ENCODE data around the gene ERC1. TPM values are rescaled to one million over a fixed set of nuclear protein-coding genes. Genes with fewer than 3 reads are reported as not detected.

Gene ERC1
- total and polyA plus RNA-seq, 2 donors (not counting 3 experiments of a cell fraction or from before 2014, with no cell fraction given), result 11.7 to 66.1 TPM

GRCh38 chr12:1305063-1305434 lies 314.0 kb downstream of the ERC1 start:
- no peaks in the 10 kb centered on the region for H3K27me3 ChIP-seq (ENCODE audit: control insufficient read depth in 2 of 2, insufficient read depth in 2 of 2, low read length in 2 of 2)
- H3K4me2 ChIP-seq (ENCODE audit: insufficient read depth, low read length), result no peak overlapping the region
- H3K4me3 ChIP-seq (replicated peaks in 1 of 3; ENCODE audit: insufficient read depth in 1 of 3, low read depth in 1 of 3, low read length in 3 of 3), result no peak overlapping the region
- dilution Hi-C loops (cut with MboI; ENCODE audit: extremely low pct_ligation_motif_present, low sequenced_read_pairs) (no loop called here), intact Hi-C loops (cut with micrococcal nuclease) (no loop called here)
- no peaks in the 10 kb centered on the region for H3K4me1 ChIP-seq (ENCODE audit: control insufficient read depth, extremely low read depth, insufficient read depth, low read length)
- TF ChIP-seq GATA2 (IDR thresholded peaks at IDR 0.05; ENCODE audit: insufficient read depth, insufficient read length, low read depth, low read length) (no peak), MYC (IDR thresholded peaks at IDR 0.05; ENCODE audit: low read depth, low read length) (no peak)
- no peak overlapping the region for H3K9ac ChIP-seq (replicated peaks; ENCODE audit: extremely low read depth, insufficient read depth, low read length)
- no peak overlapping the region for H2AFZ ChIP-seq (ENCODE audit: low read depth, low read length)
- no TSS peak for BruUV-seq (replicated peaks)
- H3K9me3 ChIP-seq (replicated peaks; ENCODE audit: control insufficient read depth, insufficient read depth, low read length), result no peaks in the 10 kb centered on the region
- ChIA-PET CTCF (interaction anchor here (1.0 to 2.5 kb wide), 5 partner anchors 13 to 240 kb away, joined by 3 to 8 read pairs (median 3); no protein-coding TSS in a partner anchor), POLR2A (no interaction called here)
- no peak for FAIRE-seq
- H3K9me1 ChIP-seq (replicated peaks; ENCODE audit: control insufficient read depth, extremely low read depth, insufficient read depth, low read length), result no peaks in the 10 kb centered on the region
- no peak overlapping the region for H3K27ac ChIP-seq (ENCODE audit: insufficient read depth, low read depth, low read length)
- H4K20me1 ChIP-seq (replicated peaks; ENCODE audit: control insufficient read depth, extremely low read depth, insufficient read depth, low read length), result no peaks in the 10 kb centered on the region
- no peaks in the 10 kb centered on the region for H3K79me2 ChIP-seq (ENCODE audit: control insufficient read depth, insufficient read depth, low read length)
- no peaks in the 10 kb centered on the region for H3K36me3 ChIP-seq (ENCODE audit: control insufficient read depth in 2 of 2, extremely low read depth in 1 of 2, insufficient read depth in 2 of 2, low read length in 2 of 2)
- DNase-seq (ENCODE audit: low read depth, low spot score), result no peak

- ChIA-PET CTCF (interaction anchor here (0.8 to 2.5 kb wide), 7 partner anchors 8 to 239 kb away, joined by 3 to 8 read pairs (median 3); no protein-coding TSS in a partner anchor), POLR2A (no interaction called here)
- DNase-seq (ENCODE audit: low read depth, low spot score) (no peak), FAIRE-seq (peak; percentile 47)
- dilution Hi-C loops (cut with MboI; ENCODE audit: extremely low pct_ligation_motif_present, low sequenced_read_pairs) (no loop called here), intact Hi-C loops (cut with micrococcal nuclease) (no loop called here)
- Histone ChIP-seq H3K27ac (ENCODE audit: insufficient read depth, low read depth, low read length) (no peak overlapping the region), H3K4me2 (ENCODE audit: insufficient read depth, low read length) (no peak overlapping the region), H4K20me1 (replicated peaks; ENCODE audit: control insufficient read depth, extremely low read depth, insufficient read depth, low read length) (no peaks in the 10 kb centered on the region), H3K27me3 (ENCODE audit: control insufficient read depth in 2 of 2, insufficient read depth in 2 of 2, low read length in 2 of 2) (no peaks in the 10 kb centered on the region), H3K4me1 (ENCODE audit: control insufficient read depth, extremely low read depth, insufficient read depth, low read length) (no peaks in the 10 kb centered on the region), H3K4me3 (replicated peaks in 1 of 3; ENCODE audit: insufficient read depth in 1 of 3, low read depth in 1 of 3, low read length in 3 of 3) (no peak overlapping the region), H2AFZ (ENCODE audit: low read depth, low read length) (no peak overlapping the region), H3K36me3 (ENCODE audit: control insufficient read depth in 2 of 2, extremely low read depth in 1 of 2, insufficient read depth in 2 of 2, low read length in 2 of 2) (no peaks in the 10 kb centered on the region), H3K9ac (replicated peaks; ENCODE audit: extremely low read depth, insufficient read depth, low read length) (no peak overlapping the region), H3K9me3 (replicated peaks; ENCODE audit: control insufficient read depth, insufficient read depth, low read length) (no peaks in the 10 kb centered on the region), H3K9me1 (replicated peaks; ENCODE audit: control insufficient read depth, extremely low read depth, insufficient read depth, low read length) (no peaks in the 10 kb centered on the region), H3K79me2 (ENCODE audit: control insufficient read depth, insufficient read depth, low read length) (no peaks in the 10 kb centered on the region)
- no TSS peak for BruUV-seq (replicated peaks)
- no peak for TF ChIP-seq EZH2 (IDR thresholded peaks at IDR 0.05; ENCODE audit: borderline replicate concordance, low read depth, low read length, severe bottlenecking)
- TF ChIP-seq MYC (IDR thresholded peaks at IDR 0.05; ENCODE audit: low read depth, low read length), result no peak
- no peak for TF ChIP-seq POLR2AphosphoS5 (IDR thresholded peaks at IDR 0.05; ENCODE audit: insufficient read depth, low read depth, low read length)
- TF ChIP-seq JUN (IDR thresholded peaks at IDR 0.05; ENCODE audit: borderline replicate concordance, insufficient read depth, insufficient read length, low read depth), result no peak
- no peak for TF ChIP-seq FOS (IDR thresholded peaks at IDR 0.05; ENCODE audit: borderline replicate concordance, insufficient read depth, low read length)
- TF ChIP-seq CTCF (IDR thresholded peaks at IDR 0.05; ENCODE audit: extremely low read depth in 1 of 2, insufficient read depth in 1 of 2, low read depth in 1 of 2, low read length in 2 of 2), result no peak
- no peak for TF ChIP-seq GATA2 (IDR thresholded peaks at IDR 0.05; ENCODE audit: insufficient read depth, insufficient read length, low read depth, low read length)
- no peak for TF ChIP-seq MAX (IDR thresholded peaks at IDR 0.05; ENCODE audit: insufficient read depth, insufficient read length)
- no peak for TF ChIP-seq POLR2A (IDR thresholded peaks at IDR 0.05; ENCODE audit: low read depth, low read length)
Observed at GRCh38 chr12:1305791-1306500, 314.9 kb downstream of the ERC1 start.
